Activated naive CD4-positive, alpha-beta T cell treated with anti-CD3 and anti-CD28 coated beads, Interleukin-2, amount 50 U/mL, for 16 hours (primary cell): ENCODE measurements around the gene ACO1.

ENCODE experiments used
- DNase-seq: peaks from one replicate; pipeline ENCODE4 v3.0.0-alpha.2; 2020

ACO1 gene

GRCh38 chr9:32424616-32425015, 40.2 kb downstream of the ACO1 start:
- no peak for DNase-seq

- no peak for DNase-seq
These were observed 42.0 kb downstream of the ACO1 start for GRCh38 chr9:32426278-32426939.

GRCh38 chr9:32427111-32427873, 42.8 kb downstream of the ACO1 start:
- no peak for DNase-seq

GRCh38 chr9:32430720-32431119, 46.3 kb downstream of the ACO1 start:
- no peak for DNase-seq

DNA sequence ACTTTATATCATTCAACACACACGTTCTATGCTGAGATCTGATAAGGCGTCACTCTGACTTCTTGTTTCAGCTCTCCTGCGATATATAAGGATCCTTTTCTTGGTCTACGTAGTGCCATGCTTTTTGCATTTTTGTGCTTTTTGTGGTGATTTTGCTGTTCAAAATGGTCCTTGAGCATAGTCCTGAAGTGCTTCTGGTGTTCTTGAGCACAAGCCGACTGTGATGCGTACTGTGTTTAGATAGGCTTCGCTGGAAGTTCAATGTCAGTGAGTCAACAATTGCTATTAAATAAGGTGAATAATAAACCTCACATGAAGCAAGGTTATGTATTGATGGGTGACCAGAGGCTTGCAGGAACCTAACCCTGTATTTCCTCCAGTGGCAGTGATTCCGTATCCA, 46.8 kb downstream of the ACO1 start:
- DNase-seq = no peak

DNA sequence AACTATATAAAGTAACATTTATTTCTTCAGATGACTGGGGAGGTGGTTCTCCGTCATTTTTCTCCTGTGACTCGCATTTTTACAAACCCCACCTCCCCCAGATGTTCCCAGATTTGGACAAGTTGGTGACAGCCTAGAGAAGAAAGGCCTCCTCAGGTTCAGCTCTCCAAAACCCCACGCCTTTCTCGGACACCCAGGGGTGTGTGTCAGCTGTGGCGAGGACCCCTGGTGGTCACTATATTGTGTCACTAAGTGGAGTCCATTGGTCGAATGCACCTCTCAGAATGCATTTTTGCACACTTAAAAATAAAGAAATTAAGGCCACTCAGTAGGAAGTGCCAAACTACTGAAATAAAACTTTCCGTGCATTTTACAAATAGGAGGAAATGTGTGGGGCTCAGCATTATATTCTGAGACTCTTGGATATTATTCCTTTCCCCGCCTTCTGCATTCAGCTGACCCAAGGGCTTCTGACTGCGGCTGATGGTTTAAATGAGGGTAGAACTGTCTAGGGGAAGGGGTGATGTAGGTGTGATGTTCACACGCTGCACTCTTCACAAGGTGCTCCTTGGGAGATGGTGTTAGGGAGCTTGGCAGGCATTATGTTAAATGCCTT, 47.6 kb downstream of the ACO1 start:
- DNase-seq = peak; percentile 46

DNA sequence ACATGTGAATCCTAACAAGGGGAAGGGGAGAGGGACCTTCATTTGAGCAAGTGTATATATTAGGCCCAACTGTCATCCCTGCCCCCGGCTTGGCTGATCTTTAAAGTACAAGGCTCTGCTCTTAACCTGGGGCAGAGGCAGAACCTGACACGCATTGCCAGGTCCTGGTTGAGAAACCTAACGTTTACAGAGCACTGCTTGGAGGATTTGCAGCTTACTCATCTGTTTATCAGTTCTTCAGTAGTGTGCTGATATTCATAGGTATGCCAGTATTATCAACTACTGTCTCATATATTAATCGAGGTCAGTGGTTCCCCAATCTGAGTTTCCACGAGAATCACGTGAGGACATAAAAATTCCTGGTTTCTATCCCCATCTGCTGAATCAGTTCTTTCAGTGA, 50.4 kb downstream of the ACO1 start:
- no peak for DNase-seq

DNA sequence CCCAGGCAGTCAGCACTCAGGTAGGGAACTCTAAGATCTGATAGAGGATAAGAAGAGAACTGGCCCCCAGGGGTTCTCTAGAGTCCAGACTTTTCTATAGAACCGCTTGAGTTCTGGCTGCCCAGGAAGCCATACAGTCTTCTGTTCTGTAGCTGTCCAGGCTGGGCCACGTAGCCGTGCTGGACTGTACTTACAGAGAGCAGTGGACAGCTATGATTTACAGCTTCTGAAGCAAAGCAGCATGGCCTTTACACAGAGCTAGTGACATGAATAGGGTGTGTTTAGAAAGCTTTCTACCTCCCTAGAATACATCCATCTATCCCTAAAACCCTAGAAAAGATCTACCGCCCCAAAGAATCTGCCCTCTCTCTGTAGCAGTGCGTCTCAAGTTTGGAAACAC, 57.2 kb downstream of the ACO1 start:
- DNase-seq = no peak

DNA sequence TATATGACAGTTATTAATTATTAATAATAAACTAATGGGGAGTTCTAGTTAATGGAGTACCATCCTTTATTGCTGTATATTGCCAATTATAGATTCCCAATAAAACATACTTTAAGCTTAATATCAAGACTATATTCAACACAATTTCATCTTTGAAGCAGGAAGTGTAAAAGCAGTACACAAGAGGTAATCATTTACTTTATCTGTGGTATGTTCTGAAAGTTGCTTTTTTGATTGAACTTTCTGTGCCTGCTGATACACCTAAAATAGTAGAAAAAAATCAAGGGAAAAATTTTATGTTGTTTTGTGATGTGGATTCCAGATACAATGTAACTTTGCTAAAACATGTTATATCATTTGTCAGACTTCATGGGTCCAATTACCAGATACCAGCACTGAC, 58.0 kb downstream of the ACO1 start:
- no peak for DNase-seq

- DNase-seq = no peak
These were observed 65.5 kb downstream of the ACO1 start for GRCh38 chr9:32449969-32450368.

DNA sequence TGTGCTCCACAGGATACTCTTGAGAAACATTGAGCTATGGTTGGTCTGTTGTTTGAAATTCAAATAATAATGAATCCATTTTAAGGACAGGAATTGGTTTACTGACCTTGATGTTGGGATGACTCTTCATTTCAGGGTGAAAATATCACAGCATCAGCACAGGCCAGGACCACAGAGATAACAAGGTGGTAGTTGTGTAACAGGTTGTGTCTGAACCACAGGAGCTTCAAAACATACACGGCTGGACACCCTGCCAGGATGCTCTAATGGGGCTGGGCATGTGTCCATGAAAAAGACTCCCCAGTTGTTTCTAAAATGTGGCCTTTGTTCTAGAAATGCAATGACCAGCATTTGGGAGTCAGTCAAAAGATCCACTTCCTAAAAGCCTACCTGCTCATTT, 69.8 kb downstream of the ACO1 start:
- DNase-seq = no peak

GRCh38 chr9:32455738-32456137, 71.3 kb downstream of the ACO1 start:
- DNase-seq = no peak

- DNase-seq = no peak
These were observed 72.1 kb downstream of the ACO1 start for GRCh38 chr9:32456564-32456963.

DNA sequence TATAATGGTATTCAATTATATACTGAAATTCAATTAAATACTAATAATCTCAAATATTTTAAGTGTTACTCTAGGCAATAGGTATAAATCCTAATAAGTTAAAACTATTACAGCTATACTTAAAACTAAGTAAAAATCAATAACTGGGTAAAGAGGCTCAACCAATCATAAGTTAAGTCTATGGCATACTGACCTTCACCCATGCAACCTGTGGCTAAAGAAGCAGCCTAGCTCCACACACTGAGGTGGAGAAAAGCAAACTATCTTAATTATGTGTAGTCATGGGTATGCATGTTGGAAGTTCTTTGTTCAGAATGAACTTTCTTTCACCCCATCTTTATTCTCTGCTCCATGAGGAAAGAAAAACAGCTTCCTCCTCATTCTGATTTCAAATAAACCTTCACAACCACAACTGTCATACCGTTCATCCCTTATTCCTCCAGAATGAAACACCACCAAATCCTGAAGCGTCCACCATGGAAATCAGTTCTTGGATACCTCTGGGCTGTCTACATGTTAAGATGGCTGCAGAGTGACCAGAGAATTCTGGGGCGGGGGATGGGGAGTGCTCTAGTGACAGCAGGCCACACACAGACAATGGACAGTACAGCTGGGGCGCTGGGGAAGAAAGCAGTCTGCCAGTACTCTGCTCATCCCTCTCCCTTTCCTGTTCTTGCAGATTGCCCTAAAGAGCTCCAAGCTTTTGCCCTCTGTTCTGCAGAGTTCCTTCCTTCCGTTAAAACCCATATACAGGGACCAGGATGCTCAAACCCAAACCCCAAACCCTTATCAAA, 79.3 kb downstream of the ACO1 start:
- DNase-seq = no peak

- DNase-seq = no peak
These were observed 84.3 kb downstream of the ACO1 start for GRCh38 chr9:32468740-32469139.

DNA sequence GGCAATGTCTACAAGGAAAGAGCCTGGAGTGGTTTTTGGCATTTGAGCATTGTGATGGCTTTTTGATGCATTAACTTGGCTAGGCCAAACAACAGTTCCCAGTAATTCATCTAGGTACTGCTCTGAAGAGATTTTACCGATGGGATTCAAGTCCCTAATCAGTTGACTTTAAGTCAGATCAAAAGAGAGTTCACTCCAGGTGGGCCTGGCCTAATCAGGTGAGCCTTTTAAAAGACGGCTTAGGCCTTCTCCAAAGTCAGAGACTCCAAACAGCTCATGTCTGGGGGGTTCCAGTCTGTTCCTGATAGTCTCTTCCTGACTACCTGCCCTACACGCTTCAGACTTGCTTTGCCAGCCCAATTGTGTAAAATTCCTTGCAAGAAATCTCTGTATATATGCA, 87.9 kb downstream of the ACO1 start:
- DNase-seq = no peak

DNA sequence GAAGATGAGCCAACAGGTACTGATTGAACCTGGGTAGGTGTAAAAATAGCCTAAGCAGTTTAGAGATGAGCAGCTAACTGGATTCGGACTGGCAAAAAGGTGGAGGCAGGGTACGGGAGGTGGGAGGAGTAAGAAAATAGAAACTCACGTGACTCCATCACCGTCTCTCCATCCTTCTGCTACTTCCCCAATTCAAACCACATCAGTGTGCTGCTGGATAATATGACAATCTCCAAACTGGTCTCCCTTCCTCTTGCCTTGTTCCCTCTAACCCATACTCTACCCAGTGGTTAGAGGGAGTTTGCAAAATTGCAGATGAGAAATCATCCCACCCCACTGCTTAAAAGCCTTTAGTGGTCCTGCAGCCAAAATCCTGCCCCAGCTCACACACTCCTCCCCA, 98.9 kb downstream of the ACO1 start:
- DNase-seq = no peak

DNA sequence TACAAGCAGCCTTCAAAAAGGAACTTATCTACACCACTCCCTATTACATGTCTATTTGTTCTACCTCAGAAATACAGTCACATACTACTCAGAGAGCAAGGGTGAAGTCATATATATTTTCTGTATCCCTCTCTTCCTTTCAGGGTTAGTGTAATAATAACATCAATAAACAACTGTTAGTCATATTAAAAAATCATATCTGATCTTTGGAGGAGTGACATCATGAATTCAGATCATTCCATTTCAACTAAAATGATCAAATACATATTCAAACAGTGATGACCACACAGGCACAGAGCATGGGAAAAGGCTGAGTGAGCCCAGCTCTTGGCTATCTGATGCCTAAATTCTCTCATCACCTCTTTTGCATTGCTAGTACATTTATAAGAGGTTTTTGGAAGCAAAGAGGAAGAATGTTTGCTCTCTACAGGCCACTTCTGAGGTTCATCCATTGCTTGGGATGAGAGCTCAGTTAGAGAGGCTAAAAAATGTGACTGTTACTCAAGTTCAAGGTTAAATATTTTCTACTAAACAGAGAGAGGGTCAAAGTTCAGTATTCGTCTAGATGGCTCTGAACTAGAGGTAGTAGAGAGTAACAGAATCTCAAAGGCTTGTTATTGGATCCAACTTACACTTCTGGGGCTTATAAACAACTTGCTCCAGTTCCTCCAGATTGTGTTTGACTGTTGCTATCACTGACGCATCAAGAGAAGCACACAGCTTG, 102.6 kb downstream of the ACO1 start:
- no peak for DNase-seq

DNA sequence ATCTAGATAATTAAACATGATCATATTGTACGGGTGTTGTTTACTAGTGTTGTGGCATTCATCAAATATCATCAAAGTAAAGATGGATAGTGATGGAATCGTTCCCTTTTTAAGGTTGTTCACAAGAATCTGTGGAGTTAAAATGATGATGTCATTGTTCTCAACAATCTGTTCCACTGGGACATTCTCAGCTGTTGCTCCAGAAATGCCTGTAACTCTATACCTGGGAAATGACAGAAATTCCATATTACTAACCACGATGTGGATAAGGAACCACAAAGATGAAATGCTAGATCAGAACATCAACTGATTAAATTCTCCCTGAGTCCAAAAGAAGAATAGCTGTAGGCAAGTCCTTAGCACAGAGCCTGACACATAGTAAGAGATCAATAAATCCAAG, 103.5 kb downstream of the ACO1 start:
- no peak for DNase-seq

- no peak for DNase-seq
These were observed 106.2 kb downstream of the ACO1 start for GRCh38 chr9:32490601-32491000.

GRCh38 chr9:32497921-32498320, 113.5 kb downstream of the ACO1 start:
- no peak for DNase-seq

DNA sequence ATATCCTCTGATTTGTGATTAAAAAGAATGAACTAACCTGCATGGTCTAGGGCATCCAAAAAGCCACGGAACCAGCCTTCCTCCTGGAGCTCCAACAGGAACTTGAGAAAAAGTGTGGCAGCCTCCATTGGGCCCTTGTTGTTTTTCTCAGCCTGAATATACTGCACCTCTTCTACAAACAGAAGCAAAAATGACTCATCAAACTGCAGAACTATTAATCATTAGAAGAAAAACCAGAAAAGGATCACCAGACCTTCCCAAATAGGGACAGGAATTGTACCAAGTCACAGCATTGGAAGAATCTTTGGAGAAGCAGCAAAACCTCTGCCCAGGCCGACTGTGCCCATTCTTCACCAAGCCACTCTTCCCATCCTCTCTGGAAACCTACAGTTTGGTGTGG, 116.3 kb downstream of the ACO1 start:
- DNase-seq = no peak

- no peak for DNase-seq
These were observed 117.4 kb downstream of the ACO1 start for GRCh38 chr9:32501868-32502267.
